Measurements from ENCODE around the gene MDFI. TPM values are rescaled to one million over a fixed set of nuclear protein-coding genes. Genes with fewer than 3 reads are reported as not detected.

Gene MDFI
- polyA plus RNA-seq, 1 of the 3 experiments (the other 2 are of a cell fraction) = 7.0 TPM

- H3K4me3 ChIP-seq (ENCODE audit: low read depth in 2 of 2, low read length in 1 of 2) = no peak overlapping the region
- H3K27ac ChIP-seq (ENCODE audit: low read depth in 2 of 2, low read length in 1 of 2) = no peak overlapping the region
- H3K9me3 ChIP-seq = no peaks in the 10 kb centered on the region
- no peak overlapping the region for H3K4me2 ChIP-seq
- no peaks in the 10 kb centered on the region for H3K9me2 ChIP-seq
- 40% methylated on average over 1 of the region's 3 CpGs for WGBS (ENCODE audit: low lambda C conversion rate)
- H3K27me3 ChIP-seq (ENCODE audit: insufficient read depth) = no peaks in the 10 kb centered on the region
- no peak for DNase-seq
- no peak overlapping the region for H3K9ac ChIP-seq
- H4K20me1 ChIP-seq (ENCODE audit: insufficient read depth) = no peaks in the 10 kb centered on the region
- no peaks in the 10 kb centered on the region for H3K36me3 ChIP-seq (replicated peaks in 1 of 2; ENCODE audit: control insufficient read depth in 1 of 2, insufficient read depth in 2 of 2, low read length in 1 of 2)
- ChIA-PET POLR2A (interaction anchor here (0.7 kb wide), 1 partner anchor 77 kb away, joined by 3 read pairs; no protein-coding TSS in a partner anchor), CTCF (interaction anchor here (0.6 to 20.7 kb wide), 8 partner anchors 11 to 238 kb away, joined by 3 to 504 read pairs (median 4); no protein-coding TSS in a partner anchor)
- no peak for TF ChIP-seq RFX5 (IDR thresholded peaks at IDR 0.05; ENCODE audit: low read length)
- no peak for TF ChIP-seq RCOR1 (IDR thresholded peaks at IDR 0.05; ENCODE audit: low read length)
- no peak for TF ChIP-seq ZBTB33 (IDR thresholded peaks at IDR 0.05; ENCODE audit: borderline replicate concordance, low read depth)
- no peak for TF ChIP-seq RAD21 (IDR thresholded peaks at IDR 0.05; ENCODE audit: low read length)
- no peak for TF ChIP-seq CHD2 (IDR thresholded peaks at IDR 0.05; ENCODE audit: low read length, partially characterized antibody)
- no peak for TF ChIP-seq JUND (IDR thresholded peaks at IDR 0.05)
- TF ChIP-seq USF2 (IDR thresholded peaks at IDR 0.05; ENCODE audit: borderline replicate concordance, low read depth, low read length) = no peak
- TF ChIP-seq TAF1 (IDR thresholded peaks at IDR 0.05; ENCODE audit: borderline replicate concordance, low read depth, low read length) = no peak
- H2AFZ ChIP-seq (ENCODE audit: low read depth) = no peak overlapping the region
- H3F3A ChIP-seq (replicated peaks; ENCODE audit: insufficient read depth) = no peaks in the 10 kb centered on the region
- peaks cover 0 to 7% of the 10 kb centered on the region in 2 experiments; a peak in 1 of 4 replicates for H3K4me1 ChIP-seq (ENCODE audit: control insufficient read depth in 1 of 2, insufficient read depth in 2 of 2, low read depth in 1 of 2, low read length in 1 of 2)
- no peaks in the 10 kb centered on the region for H3K79me2 ChIP-seq (ENCODE audit: insufficient read depth)
These were observed 32.6 kb upstream of the MDFI start for GRCh38 chr6:41605649-41606048.

GRCh38 chr6:41607036-41607435, 31.2 kb upstream of the MDFI start:
- Histone ChIP-seq H3F3A (replicated peaks; ENCODE audit: insufficient read depth) (no peaks in the 10 kb centered on the region), H3K9me2 (no peaks in the 10 kb centered on the region), H2AFZ (ENCODE audit: low read depth) (no peak overlapping the region), H3K27me3 (ENCODE audit: insufficient read depth) (no peaks in the 10 kb centered on the region), H3K4me2 (no peak overlapping the region), H3K4me1 (ENCODE audit: control insufficient read depth in 1 of 2, insufficient read depth in 2 of 2, low read depth in 1 of 2, low read length in 1 of 2) (peaks cover 0 to 7% of the 10 kb centered on the region in 2 experiments; a peak in 1 of 4 replicates), H3K9ac (no peak overlapping the region), H3K4me3 (ENCODE audit: low read depth in 2 of 2, low read length in 1 of 2) (no peak overlapping the region), H3K9me3 (no peaks in the 10 kb centered on the region), H3K27ac (ENCODE audit: low read depth in 2 of 2, low read length in 1 of 2) (no peak overlapping the region), H4K20me1 (ENCODE audit: insufficient read depth) (no peaks in the 10 kb centered on the region), H3K36me3 (replicated peaks in 1 of 2; ENCODE audit: control insufficient read depth in 1 of 2, insufficient read depth in 2 of 2, low read length in 1 of 2) (no peaks in the 10 kb centered on the region), H3K79me2 (ENCODE audit: insufficient read depth) (no peaks in the 10 kb centered on the region)
- ChIA-PET CTCF (interaction anchor here (20.7 kb wide), 1 partner anchor 79 kb away, joined by 504 read pairs; no protein-coding TSS in a partner anchor), POLR2A (no interaction called here)
- 87% methylated on average over 5 of the region's 5 CpGs for WGBS (ENCODE audit: low lambda C conversion rate)
- DNase-seq = no peak
- TF ChIP-seq EP300 (IDR thresholded peaks at IDR 0.05; ENCODE audit: borderline replicate concordance in 1 of 2, low read depth in 1 of 2, low read length in 1 of 2) = no peak
- TF ChIP-seq JUND (IDR thresholded peaks at IDR 0.05) = no peak
- TF ChIP-seq EZH2phosphoT487 (IDR thresholded peaks at IDR 0.05; ENCODE audit: borderline replicate concordance, low read depth) = no peak
- no peak for TF ChIP-seq NFIC (IDR thresholded peaks at IDR 0.05; ENCODE audit: borderline replicate concordance)
- TF ChIP-seq USF1 (IDR thresholded peaks at IDR 0.05; ENCODE audit: borderline replicate concordance, low read depth) = no peak
- TF ChIP-seq ELF1 (IDR thresholded peaks at IDR 0.05) = no peak

Measured in SK-N-SH (cell line).